RPMI8226 (cell line): Measurements from ENCODE around the gene ACSL1.

Source experiments
- DNase-seq: peaks from one replicate; pipeline ENCODE4 v3.0.0-alpha.2; 2015

ACSL1 gene

DNA sequence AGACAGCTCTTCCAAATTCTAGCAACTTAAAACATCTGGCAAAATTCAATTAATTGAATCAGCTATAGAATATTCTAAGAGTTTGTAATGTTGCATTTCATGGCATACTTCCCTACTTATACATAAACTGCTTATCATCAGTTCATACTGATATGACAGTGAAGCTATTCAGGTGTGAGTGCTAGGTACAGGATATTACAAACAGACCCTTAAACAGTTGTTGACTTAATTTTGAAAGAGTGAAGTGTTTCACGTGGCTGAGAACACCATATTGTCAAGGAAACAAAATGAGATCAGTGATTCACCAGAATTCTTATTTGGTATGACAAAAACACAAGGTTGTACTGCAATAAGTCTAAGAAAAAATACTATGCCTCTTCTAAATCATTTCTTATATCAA lies 119.3 kb downstream of the ACSL1 start:
- no peak for DNase-seq

DNA sequence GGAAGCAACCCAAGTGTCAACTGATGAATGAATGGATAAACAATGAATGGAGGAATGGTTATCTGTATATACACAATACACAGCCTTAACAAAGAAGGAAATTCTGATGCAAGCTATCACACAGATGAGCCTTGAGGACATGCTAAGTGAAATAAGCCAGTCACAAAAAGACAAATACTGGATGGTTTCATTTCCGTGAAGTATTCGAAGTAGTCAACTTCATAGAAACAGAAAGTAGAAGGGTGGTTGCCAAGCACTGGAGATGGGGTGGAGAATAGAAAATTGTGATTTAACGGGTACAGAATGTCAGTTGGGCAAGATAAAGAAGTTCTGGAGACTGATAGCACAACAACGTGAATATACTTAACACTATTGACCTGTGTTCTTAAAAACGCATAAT lies 120.1 kb downstream of the ACSL1 start:
- peak; percentile 15 for DNase-seq
